HFFc6 (cell line): ENCODE measurements around the gene CDH13. TPM values are rescaled to one million over a fixed set of nuclear protein-coding genes. Genes with fewer than 3 reads are reported as not detected.

Experiments used
- DNase-seq: peaks from one replicate; pipeline ENCODE4 v3.0.0-alpha.2; 2018
- H3K27ac Mint-ChIP-seq: 2 replicates; pipeline ENCODE4 v1.8.0; 2020; ENCODE audit warnings: mild to moderate bottlenecking, mixed read lengths
- H3K27me3 Mint-ChIP-seq: 2 replicates; pipeline ENCODE4 v1.8.0; 2021; ENCODE audit warnings: mild to moderate bottlenecking, moderate library complexity, mixed read lengths; ENCODE audit not compliant: insufficient read depth
- H3K36me3 Mint-ChIP-seq: 2 replicates; pipeline ENCODE4 v1.8.0; 2021; ENCODE audit warnings: low read depth, mixed read lengths
- H3K4me1 Mint-ChIP-seq: 2 replicates; pipeline ENCODE4 v1.8.0; 2020; ENCODE audit warnings: low read depth, mixed read lengths
- H3K4me3 Mint-ChIP-seq: 2 replicates; pipeline ENCODE4 v1.8.0; 2020; ENCODE audit warnings: mild to moderate bottlenecking, moderate library complexity, mixed read lengths
- H3K9me3 Mint-ChIP-seq: 2 replicates; pipeline ENCODE4 v1.8.0; 2020; ENCODE audit warnings: mild to moderate bottlenecking, mixed read lengths
- total RNA-seq, 6 experiments: library from RNA; stranded (reverse); fragmentation: NEBNext Ultra II Directional; extraction: Animal tissue kit (Norgen Biotek cat#: 25700); gene quantifications; 2 replicates in 1 of 6; 3 replicates in 5 of 6; pipeline ENCODE4 v1.2.3, GENCODE V29; 2021
- TF ChIP-seq, protein P1 (sequence below): fragments of 200-600 bp; sonication (generic); IDR thresholded peaks from 2 replicates; pipeline ENCODE4 v1.5.0; 2021; ENCODE audit warnings: antibody characterized with exemption, mild to moderate bottlenecking

CDH13 gene
- total RNA-seq, 6 experiments from 2014 or later: 3.6 to 14.7 (median 4.7) TPM

DNA sequence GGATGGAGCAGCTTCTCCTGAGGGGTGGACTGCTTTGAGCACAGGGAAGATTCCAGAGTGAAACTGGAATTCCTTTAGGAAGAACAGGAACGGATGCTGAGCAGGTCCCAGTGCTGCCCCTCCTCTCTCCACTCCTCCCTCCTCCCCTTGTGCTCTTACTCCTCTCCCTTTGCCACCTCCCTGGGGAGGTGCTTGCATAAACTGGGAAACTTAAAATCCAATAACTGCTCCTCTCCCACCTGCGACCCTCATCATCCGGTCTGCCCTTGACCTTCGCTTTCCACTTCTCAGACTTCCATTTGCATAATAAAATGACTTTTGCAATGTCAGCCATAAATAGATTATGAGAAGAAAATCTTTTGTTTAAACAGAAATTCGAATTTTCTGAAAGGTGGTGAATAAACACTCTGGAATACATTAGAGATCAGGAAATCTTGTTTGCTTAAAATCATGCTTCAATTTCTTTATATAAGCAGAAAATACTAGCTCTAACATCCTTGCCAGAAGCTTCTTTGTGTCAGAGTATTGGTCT lies 1204.8 kb downstream of the CDH13 start:
- TF ChIP-seq, protein P1, sequence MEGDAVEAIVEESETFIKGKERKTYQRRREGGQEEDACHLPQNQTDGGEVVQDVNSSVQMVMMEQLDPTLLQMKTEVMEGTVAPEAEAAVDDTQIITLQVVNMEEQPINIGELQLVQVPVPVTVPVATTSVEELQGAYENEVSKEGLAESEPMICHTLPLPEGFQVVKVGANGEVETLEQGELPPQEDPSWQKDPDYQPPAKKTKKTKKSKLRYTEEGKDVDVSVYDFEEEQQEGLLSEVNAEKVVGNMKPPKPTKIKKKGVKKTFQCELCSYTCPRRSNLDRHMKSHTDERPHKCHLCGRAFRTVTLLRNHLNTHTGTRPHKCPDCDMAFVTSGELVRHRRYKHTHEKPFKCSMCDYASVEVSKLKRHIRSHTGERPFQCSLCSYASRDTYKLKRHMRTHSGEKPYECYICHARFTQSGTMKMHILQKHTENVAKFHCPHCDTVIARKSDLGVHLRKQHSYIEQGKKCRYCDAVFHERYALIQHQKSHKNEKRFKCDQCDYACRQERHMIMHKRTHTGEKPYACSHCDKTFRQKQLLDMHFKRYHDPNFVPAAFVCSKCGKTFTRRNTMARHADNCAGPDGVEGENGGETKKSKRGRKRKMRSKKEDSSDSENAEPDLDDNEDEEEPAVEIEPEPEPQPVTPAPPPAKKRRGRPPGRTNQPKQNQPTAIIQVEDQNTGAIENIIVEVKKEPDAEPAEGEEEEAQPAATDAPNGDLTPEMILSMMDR: no peak
- no peak overlapping the region for H3K27ac Mint-ChIP-seq
- peaks cover 15% of the 10 kb centered on the region; the same call in 1 of the 2 replicates for H3K27me3 Mint-ChIP-seq
- H3K4me1 Mint-ChIP-seq: peaks cover 16% of the 10 kb centered on the region
- no peak overlapping the region for H3K4me3 Mint-ChIP-seq
- no peak for DNase-seq
- no peaks in the 10 kb centered on the region for H3K9me3 Mint-ChIP-seq
- H3K36me3 Mint-ChIP-seq: no peaks in the 10 kb centered on the region

DNA sequence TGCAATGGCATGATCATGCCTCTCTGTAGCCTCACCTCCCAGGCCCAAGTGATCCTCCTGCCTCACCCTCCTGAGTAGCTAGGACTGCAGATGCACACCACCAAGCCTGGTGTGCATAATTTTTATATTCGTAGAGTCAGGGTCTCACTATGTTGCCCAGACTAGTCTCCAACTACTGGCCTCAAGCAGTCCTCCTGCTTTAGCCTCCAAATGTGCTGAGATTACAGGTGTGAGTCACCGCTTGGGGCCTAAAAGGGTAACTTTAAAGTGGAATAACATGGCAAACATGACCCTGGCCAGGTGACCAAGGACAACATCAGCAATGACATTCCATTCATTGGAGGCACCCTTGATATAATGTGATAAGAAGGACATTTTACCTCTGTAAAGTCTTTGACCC lies 1207.2 kb downstream of the CDH13 start:
- peaks cover 22% of the 10 kb centered on the region for H3K27me3 Mint-ChIP-seq
- TF ChIP-seq, protein P1: no peak
- H3K4me3 Mint-ChIP-seq: no peak overlapping the region
- DNase-seq: no peak
- no peaks in the 10 kb centered on the region for H3K9me3 Mint-ChIP-seq
- peaks cover 13% of the 10 kb centered on the region for H3K4me1 Mint-ChIP-seq
- no peaks in the 10 kb centered on the region for H3K36me3 Mint-ChIP-seq
- no peak overlapping the region for H3K27ac Mint-ChIP-seq

DNA sequence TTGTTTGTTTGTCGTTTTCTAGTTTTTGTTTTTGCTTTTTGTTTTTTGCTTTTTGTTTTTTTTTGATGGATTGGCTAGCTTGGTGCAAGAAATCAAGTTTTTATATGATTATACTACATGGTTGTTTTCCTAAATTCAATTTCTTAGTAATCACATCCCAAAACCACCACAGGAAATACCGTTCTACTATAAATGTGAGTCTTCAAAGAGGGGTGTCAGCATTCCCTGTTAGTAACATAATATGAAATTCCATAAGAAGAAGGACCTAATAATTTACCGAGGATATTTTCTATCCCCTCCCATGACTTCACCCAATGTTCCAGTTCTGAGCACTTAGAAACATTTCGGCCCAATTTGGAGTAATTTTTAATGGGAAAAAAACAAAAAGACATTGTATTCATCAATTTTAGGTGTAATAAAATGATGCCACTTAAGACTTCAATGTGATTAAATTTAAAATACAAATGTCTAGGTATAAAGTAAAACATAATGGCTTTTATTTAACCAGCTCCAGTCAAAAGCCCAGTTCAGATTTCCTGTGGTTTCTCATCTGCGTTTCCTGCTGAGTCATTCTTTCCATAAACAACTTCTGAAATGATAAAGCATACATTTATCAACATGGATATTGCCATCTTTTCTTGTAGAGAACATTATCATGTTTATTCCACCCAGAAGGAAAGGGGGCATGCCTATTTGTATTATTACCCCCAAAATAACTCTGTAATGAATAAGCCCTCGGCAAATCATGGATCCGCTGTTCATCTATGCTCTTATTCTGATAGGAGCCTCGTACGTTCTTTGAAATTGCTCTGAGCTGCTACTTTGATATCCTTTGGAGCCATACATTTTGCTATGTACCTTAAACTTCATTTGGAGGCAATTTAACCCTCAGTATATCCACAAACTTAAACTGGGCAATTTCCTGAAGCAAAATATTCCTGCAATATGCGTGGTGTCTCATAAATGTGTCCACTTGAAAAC lies 1209.1 kb downstream of the CDH13 start:
- peak; percentile 49 for DNase-seq
- no peak overlapping the region for H3K4me3 Mint-ChIP-seq
- TF ChIP-seq, protein P1: no peak
- peaks cover 13% of the 10 kb centered on the region for H3K4me1 Mint-ChIP-seq
- peaks cover 23% of the 10 kb centered on the region for H3K27me3 Mint-ChIP-seq
- no peaks in the 10 kb centered on the region for H3K36me3 Mint-ChIP-seq
- H3K27ac Mint-ChIP-seq: no peak overlapping the region
- H3K9me3 Mint-ChIP-seq: no peaks in the 10 kb centered on the region

DNA sequence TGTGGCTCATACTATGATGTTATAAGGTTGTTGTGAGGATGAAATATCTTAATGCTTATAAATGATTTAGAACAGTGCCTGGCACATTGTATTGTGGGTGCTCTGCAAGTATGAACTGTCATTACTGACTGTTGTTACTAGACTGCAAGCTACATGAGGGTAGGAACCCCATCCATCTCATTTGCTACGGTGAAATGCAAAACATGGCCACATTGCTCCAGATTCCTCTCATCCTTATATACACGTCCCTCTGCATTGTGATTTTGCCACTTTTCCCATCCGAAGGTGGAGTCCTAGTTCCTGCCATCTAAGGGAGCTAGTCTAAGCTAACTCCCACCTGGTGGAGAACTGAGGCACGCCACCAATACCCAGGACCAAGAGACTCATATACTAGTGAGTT lies 1210.8 kb downstream of the CDH13 start:
- no peaks in the 10 kb centered on the region for H3K36me3 Mint-ChIP-seq
- no peak overlapping the region for H3K4me3 Mint-ChIP-seq
- H3K27me3 Mint-ChIP-seq: peaks cover 23% of the 10 kb centered on the region
- H3K4me1 Mint-ChIP-seq: peaks cover 13% of the 10 kb centered on the region
- TF ChIP-seq, protein P1: no peak
- DNase-seq: no peak
- H3K9me3 Mint-ChIP-seq: no peaks in the 10 kb centered on the region
- no peak overlapping the region for H3K27ac Mint-ChIP-seq

DNA sequence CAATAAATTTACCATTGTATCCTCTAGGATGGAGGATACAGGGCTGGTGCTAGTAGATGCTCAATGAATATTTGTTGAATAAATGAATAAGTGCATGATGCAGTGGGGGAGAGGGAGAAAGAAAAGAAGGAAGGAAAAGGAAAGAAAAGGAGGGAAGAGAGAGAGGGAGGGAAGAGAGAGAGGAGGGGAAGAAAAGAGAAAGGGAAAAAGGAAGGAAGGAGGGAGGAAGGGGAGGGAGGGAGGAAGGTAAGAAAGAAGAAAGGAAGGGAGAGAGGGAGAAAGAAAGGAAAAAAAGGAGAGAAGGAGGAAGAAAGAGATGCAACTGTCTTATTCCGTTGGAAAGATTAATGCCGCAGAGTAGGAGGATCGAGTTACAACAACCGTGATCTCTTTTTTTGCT lies 1211.4 kb downstream of the CDH13 start:
- H3K36me3 Mint-ChIP-seq: no peaks in the 10 kb centered on the region
- no peak overlapping the region for H3K4me3 Mint-ChIP-seq
- TF ChIP-seq, protein P1: no peak
- no peaks in the 10 kb centered on the region for H3K9me3 Mint-ChIP-seq
- DNase-seq: no peak
- no peak overlapping the region for H3K27ac Mint-ChIP-seq
- peaks cover 27% of the 10 kb centered on the region for H3K27me3 Mint-ChIP-seq
- peaks cover 13% of the 10 kb centered on the region for H3K4me1 Mint-ChIP-seq
